Heart left ventricle (tissue), 16 donors: ENCODE measurements around the gene KAT8. TPM values are rescaled to one million over a fixed set of nuclear protein-coding genes. Genes with fewer than 3 reads are reported as not detected.
A peak's percentile ranks its signal among the peaks of the same experiment; 100 is the strongest.

Experiments used
- ATAC-seq, 4 donors: fragments of 200-7000 bp; cut with Tn5 transposase; one replicate each; pipeline ENCODE4 v1.9.1; 2020 to 2022; ENCODE audit warnings: moderate library complexity in 4 of 4, mild to moderate bottlenecking in 3 of 4, moderate number of reproducible peaks in 1 of 4
- DNase-seq, 5 donors: peaks; one replicate each; pipeline ENCODE4 v3.0.0-alpha.2; 2020
- H3K27ac ChIP-seq, 12 donors: fragments of 200-600 bp; sonication (generic) in 4 of 12; one replicate each; pipeline versions ENCODE4 v1.5.0 to v1.8.0; 2016 to 2022; ENCODE audit warnings: mild to moderate bottlenecking in 2 of 12
- H3K27me3 ChIP-seq, 9 donors: fragments of 200-600 bp; sonication (generic) in 2 of 9; one replicate each; pipeline versions ENCODE4 v1.5.1 to v1.8.0; 2016 to 2022; ENCODE audit warnings: mild to moderate bottlenecking in 3 of 9
- H3K36me3 ChIP-seq, 9 donors: fragments of 200-600 bp; sonication (generic) in 2 of 9; one replicate each; pipeline versions ENCODE4 v1.5.0 to v1.8.0; 2018 to 2022; ENCODE audit warnings: mild to moderate bottlenecking in 2 of 9
- H3K4me1 ChIP-seq, 12 donors: fragments of 200-600 bp; sonication (generic) in 4 of 12; one replicate each; pipeline versions ENCODE4 v1.5.0 to v1.8.0; 2016 to 2022; ENCODE audit warnings: mild to moderate bottlenecking in 3 of 12
- H3K4me3 ChIP-seq, 12 donors: fragments of 200-600 bp; sonication (generic) in 4 of 12; one replicate each; pipeline versions ENCODE4 v1.5.0 to v1.8.0; 2017 to 2022; ENCODE audit warnings: mild to moderate bottlenecking in 9 of 12, moderate library complexity in 4 of 12
- H3K9me3 ChIP-seq, 12 donors: fragments of 200-600 bp; sonication (generic) in 4 of 12; one replicate each; pipeline versions ENCODE4 v1.5.0 to v1.8.0; 2016 to 2022; ENCODE audit warnings: mild to moderate bottlenecking in 1 of 12
- POLR2A ChIP-seq, 2 donors: fragments of 450-650 bp; IDR thresholded peaks; one replicate each; pipeline ENCODE4 v1.6.1; 2017; ENCODE audit warnings: antibody characterized with exemption in 2 of 2, mild to moderate bottlenecking in 2 of 2, moderate library complexity in 2 of 2
- WGBS, 4 donors: extraction: QIAGEN DNeasy Blood & Tissue Kit in 2 of 4; methylation state at CpG; one replicate each; pipeline versions ENCODE4 v1.1.5 to v1.1.7; 2013 to 2018; 5-methylcytosine and 5-hydroxymethylcytosine counted together
- intact Hi-C, 10 donors: fragments of 100-400 bp; cut with DNase I; formaldehyde crosslinking; loops; one replicate each; pipeline versions ENCODE4 v1.11.1 to v1.14.2; 2022
- polyA plus RNA-seq, 2 donors: library from polyadenylated mRNA; stranded (reverse); fragments of 200-250 nt; gene quantifications; one replicate each; pipeline ENCODE4 v1.2.3, GENCODE V29; 2013
- total RNA-seq, 9 donors: library from RNA; depleted of rRNA in 2 of 9; stranded (reverse); fragments of >200 nt in 2 of 9; fragmentation: NEBNext Ultra II Directional in 3 of 9; extraction: Animal tissue kit (Norgen Biotek cat#: 25700) in 3 of 9; gene quantifications; one replicate each; pipeline versions ENCODE4 v1.1.0 to v1.2.4, GENCODE V29; 2016 to 2023
- TF ChIP-seq, protein P1 (sequence below), 12 donors: fragments of 200-600 bp; sonication (generic) in 4 of 12; IDR thresholded peaks; one replicate each; pipeline versions ENCODE4 v1.5.0 to v1.8.0; 2018 to 2022; ENCODE audit warnings: antibody characterized with exemption in 12 of 12, mild to moderate bottlenecking in 5 of 12
- donor health status: ischemic (EF 13 %, LVEDD 7.1; RV severe dilation, severe dysfunction).
- donor health status: healthy with polysubstance abuse.
- donor health status: DM: no; HTN: yes; CAD: no.
- donor health status: DM: no; HTN: no; CAD: no.
- donor health status: ischemic (EF 25% LVEDD 6.9; RV normal size, moderate dysfunction).
- donor health status: ischemic (EF 25% LVEDD 5.7; RV mildly dilated, moderate dysfunction).
- donor health status: healthy.
- donor health status: DM: yes; HTN: yes; CAD: no.
- donor health status: ischemic (EF 35%, LVEDD 5.7; RV mildly dilated, moderate dysfunction).
- donor health status: nonischemic (EF 11% LVEDD 7.7; RV severe dilation, severe dysfunction).
- donor health status: DM: yes; HTN: yes; CAD: no.
- donor health status: PGD.
- donor health status: ischemic (EF 29% LVEDD 5.4; RV normal size, mild dysfunction).
- donor health status: nonischemic (EF 23%, LVEDD 6.1; RV moderate dilation, normal function).

The KAT8 gene
- total and polyA plus RNA-seq, 11 donors = 52.8 to 83.2 (median 64.7) TPM

DNA sequence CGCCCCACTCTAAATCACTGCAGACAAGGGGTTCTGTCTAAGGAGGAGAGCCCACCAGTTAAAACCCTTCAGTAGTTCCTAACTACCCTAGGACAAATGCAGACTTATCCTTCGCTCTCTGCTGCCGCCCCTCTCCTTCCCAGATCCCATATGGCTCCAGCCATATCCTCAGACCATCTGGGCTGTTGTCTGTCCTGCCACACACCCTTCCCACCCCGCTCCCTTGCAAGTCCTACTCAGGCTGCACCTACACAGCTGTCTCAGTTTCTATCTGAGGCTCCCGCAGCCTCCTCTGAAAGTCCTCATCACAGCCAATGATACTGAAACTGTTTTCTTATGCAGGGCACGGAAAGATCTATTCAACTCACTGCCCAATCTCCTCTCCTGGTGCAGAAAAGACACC, 10.0 kb upstream of the KAT8 start:
- H3K36me3 ChIP-seq = peaks cover 0 to 34% (median 30%) of the 10 kb centered on the region in 9 donors
- peak overlapping the region in 6 of 12 donors; percentile 92 to 99 (median 94) for H3K27ac ChIP-seq
- intact Hi-C loops = loop anchor here in 3 of 10 donors (5.0 kb wide), 1 partner anchor 35 kb away; no protein-coding TSS in a partner anchor
- H3K4me3 ChIP-seq = peak overlapping the region in 1 of 12 donors; percentile 89
- no peak for TF ChIP-seq POLR2A (IDR thresholded peaks at IDR 0.05)
- TF ChIP-seq, protein P1, sequence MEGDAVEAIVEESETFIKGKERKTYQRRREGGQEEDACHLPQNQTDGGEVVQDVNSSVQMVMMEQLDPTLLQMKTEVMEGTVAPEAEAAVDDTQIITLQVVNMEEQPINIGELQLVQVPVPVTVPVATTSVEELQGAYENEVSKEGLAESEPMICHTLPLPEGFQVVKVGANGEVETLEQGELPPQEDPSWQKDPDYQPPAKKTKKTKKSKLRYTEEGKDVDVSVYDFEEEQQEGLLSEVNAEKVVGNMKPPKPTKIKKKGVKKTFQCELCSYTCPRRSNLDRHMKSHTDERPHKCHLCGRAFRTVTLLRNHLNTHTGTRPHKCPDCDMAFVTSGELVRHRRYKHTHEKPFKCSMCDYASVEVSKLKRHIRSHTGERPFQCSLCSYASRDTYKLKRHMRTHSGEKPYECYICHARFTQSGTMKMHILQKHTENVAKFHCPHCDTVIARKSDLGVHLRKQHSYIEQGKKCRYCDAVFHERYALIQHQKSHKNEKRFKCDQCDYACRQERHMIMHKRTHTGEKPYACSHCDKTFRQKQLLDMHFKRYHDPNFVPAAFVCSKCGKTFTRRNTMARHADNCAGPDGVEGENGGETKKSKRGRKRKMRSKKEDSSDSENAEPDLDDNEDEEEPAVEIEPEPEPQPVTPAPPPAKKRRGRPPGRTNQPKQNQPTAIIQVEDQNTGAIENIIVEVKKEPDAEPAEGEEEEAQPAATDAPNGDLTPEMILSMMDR (IDR thresholded peaks at IDR 0.05) = no peak
- 94 to 97% (median 95%) methylated on average over 6 of the region's 6 CpGs for WGBS, 4 donors
- H3K9me3 ChIP-seq = no peaks in the 10 kb centered on the region
- DNase-seq = no peak
- H3K4me1 ChIP-seq = peaks cover 4 to 39% (median 22%) of the 10 kb centered on the region in 12 donors
- ATAC-seq = no peak
- H3K27me3 ChIP-seq = no peaks in the 10 kb centered on the region

DNA sequence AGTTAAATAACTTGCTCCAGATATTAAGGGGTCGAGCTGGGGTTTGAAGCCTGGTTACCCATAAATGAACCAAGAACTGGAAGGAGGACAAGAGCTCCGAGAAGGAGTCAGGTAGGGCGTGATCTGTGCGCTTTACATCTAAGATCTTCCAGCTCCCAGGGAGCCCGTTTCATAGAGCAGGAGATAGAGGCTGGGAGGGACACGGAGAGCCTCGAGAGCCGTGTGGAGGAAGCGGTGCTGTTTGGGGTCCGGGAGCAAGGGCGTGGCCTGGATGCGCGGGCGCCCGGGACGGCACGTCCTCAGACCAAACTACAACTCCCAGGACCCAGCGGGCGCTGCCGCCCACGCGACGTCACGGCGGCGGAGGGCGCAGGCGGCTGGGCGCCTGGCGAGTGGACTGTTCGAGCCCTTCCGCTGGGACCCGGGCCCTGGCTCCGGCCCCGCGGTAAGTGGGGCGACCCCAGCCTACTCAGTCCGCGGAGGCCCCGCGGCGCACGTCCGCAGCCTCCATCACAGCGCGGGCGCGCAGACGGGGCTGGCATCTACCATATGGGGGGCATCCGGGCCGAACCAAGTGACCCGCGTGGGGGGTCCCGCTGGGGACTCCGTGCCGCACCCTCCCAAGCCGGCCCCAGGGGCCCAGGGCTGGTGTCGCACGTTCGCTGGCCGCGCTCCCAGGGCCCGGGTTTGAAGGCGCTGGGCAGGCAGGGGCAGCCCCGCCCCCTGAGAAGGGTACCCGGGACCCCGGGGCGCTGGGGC, 9.2 kb upstream of the KAT8 start, which contains the start of gene BCKDK:
Gene BCKDK (plus strand): TSS at position 352 of the 759 bp plus-strand sequence. CDS start 838 bp downstream, outside the sequence.
- Histone ChIP-seq H3K27me3 (no peaks in the 10 kb centered on the region), H3K4me3 (peak within 1 kb of the TSS; percentile 67 to 100 (median 93)), H3K9me3 (no peaks in the 10 kb centered on the region), H3K36me3 (peaks cover 0 to 40% (median 32%) of the 10 kb centered on the region in 9 donors), H3K4me1 (peaks cover 4 to 46% (median 28%) of the 10 kb centered on the region in 12 donors), H3K27ac (peak within 1 kb of the TSS; percentile 63 to 99 (median 93))
- intact Hi-C loops = loop anchor here in 4 of 10 donors (2.0 to 5.0 kb wide), 2 partner anchors 34 to 35 kb away; no protein-coding TSS in a partner anchor
- peak; percentile 63 to 84 (median 78) for ATAC-seq
- TF ChIP-seq POLR2A (IDR thresholded peaks at IDR 0.05) = peak in 1 of 2 donors; percentile 75
- TF ChIP-seq, protein P1 (IDR thresholded peaks at IDR 0.05) = no peak
- DNase-seq = peak; percentile 80 to 90 (median 85)
- 4 to 7% (median 5%) methylated on average over 38 to 68 of the region's 68 CpGs for WGBS, 4 donors

DNA sequence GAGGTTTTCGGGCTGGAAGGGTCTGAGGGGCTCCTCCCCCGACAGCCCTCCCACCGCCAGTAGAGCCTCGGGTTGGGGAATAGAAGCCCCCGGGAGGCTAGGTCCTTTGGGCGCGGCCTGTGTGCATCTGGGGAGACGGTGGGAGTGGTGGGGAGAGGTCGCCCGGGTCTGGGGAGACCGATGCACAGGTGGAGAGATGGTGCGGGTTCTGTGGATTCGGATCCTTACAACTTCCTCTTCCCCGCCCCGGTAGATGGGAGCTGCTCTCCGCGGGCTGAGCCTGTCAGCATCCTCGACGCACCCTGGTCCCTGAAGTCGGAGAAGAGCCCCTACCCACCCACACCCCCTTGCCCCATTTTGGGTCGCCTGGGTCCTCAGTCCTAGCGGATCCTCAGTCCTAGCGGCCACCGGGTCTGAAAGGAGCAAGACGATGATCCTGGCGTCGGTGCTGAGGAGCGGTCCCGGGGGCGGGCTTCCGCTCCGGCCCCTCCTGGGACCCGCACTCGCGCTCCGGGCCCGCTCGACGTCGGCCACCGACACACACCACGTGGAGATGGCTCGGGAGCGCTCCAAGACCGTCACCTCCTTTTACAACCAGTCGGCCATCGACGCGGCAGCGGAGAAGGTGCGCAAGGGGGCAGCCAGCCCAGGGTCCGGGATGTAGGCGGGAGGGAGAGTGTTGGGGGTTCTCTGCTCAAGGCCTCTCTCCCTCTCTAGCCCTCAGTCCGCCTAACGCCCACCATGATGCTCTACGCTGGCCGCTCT, 8.5 kb upstream of the KAT8 start:
- Histone ChIP-seq H3K27me3 (no peaks in the 10 kb centered on the region), H3K27ac (peak overlapping the region; percentile 63 to 99 (median 93)), H3K4me1 (peaks cover 4 to 54% (median 34%) of the 10 kb centered on the region in 12 donors), H3K36me3 (peaks cover 0 to 40% (median 32%) of the 10 kb centered on the region in 9 donors), H3K9me3 (no peaks in the 10 kb centered on the region), H3K4me3 (peak overlapping the region; percentile 67 to 100 (median 93))
- intact Hi-C loops = loop anchor here in 4 of 10 donors (2.0 to 5.0 kb wide), 2 partner anchors 33 to 34 kb away; no protein-coding TSS in a partner anchor
- WGBS, 4 donors = 38 to 58% (median 43%) methylated on average over 28 to 57 of the region's 57 CpGs
- no peak for DNase-seq
- ATAC-seq = no peak
- no peak for TF ChIP-seq POLR2A (IDR thresholded peaks at IDR 0.05)
- TF ChIP-seq, protein P1 (IDR thresholded peaks at IDR 0.05) = no peak
